ENCODE results near the gene DDX4. TPM values are rescaled to one million over a fixed set of nuclear protein-coding genes. Genes with fewer than 3 reads are reported as not detected.

DDX4 gene
- total and polyA plus RNA-seq, 9 of the 15 experiments (the other 6 are each of a cell fraction or from before 2014, with no cell fraction given) = not detected

- WGBS (ENCODE audit: insufficient coverage, low coverage, missing lambda C conversion rate) = 0% methylated on average over 3 of the region's 3 CpGs
- no TSS peak for BruUV-seq (replicated peaks)
- CTCF ChIA-PET (ENCODE audit: low intra/inter-chr PET ratio) = no interaction called here
- no peak for TF ChIP-seq JUNB (CRISPR knock-in tag; conservative IDR thresholded peaks at IDR 0.05)
- intact Hi-C loops (cut with micrococcal nuclease) = no loop called here
- in situ Hi-C loops (cut with MboI) = no loop called here
- Histone ChIP-seq H3K4me3 (no peak overlapping the region), H3K27me3 (ENCODE audit: control insufficient read depth in 2 of 2, insufficient read depth in 2 of 2, low read length in 2 of 2) (peaks cover 0 to 8% of the 10 kb centered on the region in 2 experiments; a peak in 2 of 5 replicates), H2AFZ (ENCODE audit: low read depth, low read length) (no peak overlapping the region), H4K20me1 (replicated peaks; ENCODE audit: control insufficient read depth, insufficient read depth, low read length) (no peaks in the 10 kb centered on the region), H3K9me3 (replicated peaks; ENCODE audit: control insufficient read depth, insufficient read depth, low read depth, low read length) (no peaks in the 10 kb centered on the region), H3K36me3 (ENCODE audit: control insufficient read depth, insufficient read depth, low read length) (no peaks in the 10 kb centered on the region), H3K9ac (ENCODE audit: insufficient read depth in 1 of 2, low read depth in 2 of 2, low read length in 2 of 2) (no peak overlapping the region), H3K79me2 (ENCODE audit: control insufficient read depth, insufficient read depth, low read length) (no peaks in the 10 kb centered on the region), H3K9me1 (ENCODE audit: control insufficient read depth, insufficient read depth, low read length) (no peaks in the 10 kb centered on the region), H3K4me2 (ENCODE audit: insufficient read depth, low read length) (no peak overlapping the region), H3K27ac (ENCODE audit: extremely low read depth, low read depth, low read length) (no peak overlapping the region), H3K4me1 (replicated peaks in 1 of 2; ENCODE audit: control insufficient read depth in 2 of 2, insufficient read depth in 2 of 2, low read length in 2 of 2) (no peaks in the 10 kb centered on the region)
- FAIRE-seq (no peak), ATAC-seq (no peak), DNase-seq (ENCODE audit: extremely low read depth in 1 of 4, low spot score in 3 of 4) (no peak)
- POLR2A ChIA-PET = interaction anchor here (1.0 kb wide), 1 partner anchor 10 kb away, joined by 3 read pairs; no protein-coding TSS in a partner anchor
Measured at GRCh38 chr5:55829956-55830355, 92.1 kb downstream of the DDX4 start.

- no peak overlapping the region for H3K9ac ChIP-seq (ENCODE audit: insufficient read depth in 1 of 2, low read depth in 2 of 2, low read length in 2 of 2)
- H3K4me3 ChIP-seq = no peak overlapping the region
- no peak overlapping the region for H3K27ac ChIP-seq (ENCODE audit: extremely low read depth, low read depth, low read length)
- ATAC-seq = no peak
- H3K79me2 ChIP-seq (ENCODE audit: control insufficient read depth, insufficient read depth, low read length) = no peaks in the 10 kb centered on the region
- 13% methylated on average over 14 of the region's 17 CpGs for WGBS (ENCODE audit: insufficient coverage, low coverage, missing lambda C conversion rate)
- FAIRE-seq = no peak
- BruUV-seq (replicated peaks) = no TSS peak
- no peaks in the 10 kb centered on the region for H3K9me1 ChIP-seq (ENCODE audit: control insufficient read depth, insufficient read depth, low read length)
- peaks cover 0 to 8% of the 10 kb centered on the region in 2 experiments; a peak in 2 of 5 replicates for H3K27me3 ChIP-seq (ENCODE audit: control insufficient read depth in 2 of 2, insufficient read depth in 2 of 2, low read length in 2 of 2)
- H3K4me1 ChIP-seq (replicated peaks in 1 of 2; ENCODE audit: control insufficient read depth in 2 of 2, insufficient read depth in 2 of 2, low read length in 2 of 2) = no peaks in the 10 kb centered on the region
- in situ Hi-C loops (cut with MboI) (no loop called here), intact Hi-C loops (cut with micrococcal nuclease) (no loop called here)
- no peak for TF ChIP-seq YY1 (IDR thresholded peaks at IDR 0.05; ENCODE audit: borderline replicate concordance in 1 of 3, control insufficient read depth in 1 of 3, extremely low read depth in 1 of 3, insufficient read depth in 3 of 3, insufficient read length in 1 of 3, insufficient replicate concordance in 2 of 3, low read depth in 1 of 3, low read length in 2 of 3)
- no peak for TF ChIP-seq ZNF561 (CRISPR knock-in tag; conservative IDR thresholded peaks at IDR 0.05)
- no peak for TF ChIP-seq DACH1 (IDR thresholded peaks at IDR 0.05; ENCODE audit: partially characterized antibody)
- POLR2A ChIA-PET = interaction anchor here (0.8 kb wide), 1 partner anchor 37 kb away, joined by 3 read pairs; no protein-coding TSS in a partner anchor
- H2AFZ ChIP-seq (ENCODE audit: low read depth, low read length) = no peak overlapping the region
- H4K20me1 ChIP-seq (replicated peaks; ENCODE audit: control insufficient read depth, insufficient read depth, low read length) = no peaks in the 10 kb centered on the region
- no peaks in the 10 kb centered on the region for H3K36me3 ChIP-seq (ENCODE audit: control insufficient read depth, insufficient read depth, low read length)
- CTCF ChIA-PET (ENCODE audit: low intra/inter-chr PET ratio) = no interaction called here
- DNase-seq (ENCODE audit: extremely low read depth in 1 of 4, low spot score in 3 of 4) = no peak
- no peaks in the 10 kb centered on the region for H3K9me3 ChIP-seq (replicated peaks; ENCODE audit: control insufficient read depth, insufficient read depth, low read depth, low read length)
- no peak overlapping the region for H3K4me2 ChIP-seq (ENCODE audit: insufficient read depth, low read length)
Measured at GRCh38 chr5:55832446-55832845, 94.6 kb downstream of the DDX4 start.
